CD1c-positive myeloid dendritic cell (primary cell): ENCODE data around the gene HSPB8.
"Not testable (repeated sequence)": the region's sequence is repeated elsewhere in the genome, so short reads cannot be mapped to it uniquely, and the experiment has no call there.

Experiments used
- DNase-seq: peaks from one replicate; pipeline ENCODE4 v3.0.0-alpha.2; 2016; ENCODE audit errors: extremely low spot score

HSPB8 gene

GRCh38 chr12:119206348-119207062, 27.8 kb downstream of the HSPB8 start:
- DNase-seq, result no peak

GRCh38 chr12:119207063-119207560, 28.4 kb downstream of the HSPB8 start:
- no peak for DNase-seq

GRCh38 chr12:119208626-119209061, 29.9 kb downstream of the HSPB8 start:
- DNase-seq, result no peak

- DNase-seq, result no peak
Observed at GRCh38 chr12:119211884-119212283, 33.2 kb downstream of the HSPB8 start.

GRCh38 chr12:119216084-119216483, 37.4 kb downstream of the HSPB8 start:
- DNase-seq, result no peak

GRCh38 chr12:119218875-119219274, 40.1 kb downstream of the HSPB8 start:
- not testable (repeated sequence) for DNase-seq

- no peak for DNase-seq
Observed at GRCh38 chr12:119222222-119222951, 43.7 kb downstream of the HSPB8 start.

GRCh38 chr12:119225454-119225853, 46.7 kb downstream of the HSPB8 start:
- DNase-seq, result no peak

GRCh38 chr12:119227292-119227691, 48.6 kb downstream of the HSPB8 start:
- DNase-seq, result no peak

GRCh38 chr12:119229205-119229604, 50.5 kb downstream of the HSPB8 start:
- DNase-seq, result no peak

GRCh38 chr12:119229837-119230236, 51.1 kb downstream of the HSPB8 start:
- no peak for DNase-seq

GRCh38 chr12:119230807-119231206, 52.1 kb downstream of the HSPB8 start:
- no peak for DNase-seq

GRCh38 chr12:119231774-119232173, 53.0 kb downstream of the HSPB8 start:
- DNase-seq, result no peak

- no peak for DNase-seq
Observed at GRCh38 chr12:119235197-119235751, 56.5 kb downstream of the HSPB8 start.

GRCh38 chr12:119236372-119236771, 57.6 kb downstream of the HSPB8 start:
- DNase-seq, result no peak

GRCh38 chr12:119239040-119239439, 60.3 kb downstream of the HSPB8 start:
- no peak for DNase-seq

GRCh38 chr12:119241049-119241448, 62.3 kb downstream of the HSPB8 start:
- DNase-seq, result no peak

- DNase-seq, result no peak
Observed at GRCh38 chr12:119241580-119242169, 62.9 kb downstream of the HSPB8 start.
